Activated T-helper 9 cell treated with anti-CD3 and anti-CD28 coated beads, Interleukin-2, amount 50 U/mL, for 16 hours (primary cell): ENCODE results near the gene GRN.
"Not testable (repeated sequence)": the region's sequence is repeated elsewhere in the genome, so short reads cannot be mapped to it uniquely, and the experiment has no call there.

Experiments used
- DNase-seq: peaks from one replicate; pipeline ENCODE4 v3.0.0-alpha.2; 2020; ENCODE audit warnings: low read depth

GRN gene

GRCh38 chr17:44383363-44383762 is 38.3 kb downstream of the GRN start:
- no peak for DNase-seq

- DNase-seq = no peak
These were observed 38.8 kb downstream of the GRN start for GRCh38 chr17:44383861-44384260.

GRCh38 chr17:44384281-44384822 is 39.2 kb downstream of the GRN start:
- no peak for DNase-seq

DNA sequence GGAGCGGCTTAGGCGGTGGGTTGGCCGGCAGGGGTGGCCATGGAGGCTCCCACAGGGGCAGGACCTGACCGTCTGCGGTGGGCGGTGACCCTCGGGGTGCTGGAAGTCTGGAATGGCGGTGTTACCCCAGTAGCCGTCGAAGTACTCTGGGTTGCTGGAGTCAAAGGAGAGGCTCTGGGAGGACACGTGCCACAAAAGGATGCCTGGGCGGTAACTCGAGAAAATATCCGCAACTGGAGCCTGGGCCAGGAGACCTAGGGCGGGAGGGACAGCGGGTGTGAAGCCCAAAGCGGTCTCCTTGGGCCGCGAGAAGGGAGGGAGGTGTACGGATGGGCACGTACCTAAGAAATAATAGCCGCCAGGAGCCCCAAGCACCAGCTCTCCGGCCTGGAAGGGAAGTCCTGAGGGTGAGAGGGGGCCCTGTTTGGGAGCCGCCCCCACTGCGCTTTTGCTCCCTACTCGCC is 39.8 kb downstream of the GRN start:
- DNase-seq = no peak

GRCh38 chr17:44385287-44386181 is 40.4 kb downstream of the GRN start:
- DNase-seq = peak; percentile 75

DNA sequence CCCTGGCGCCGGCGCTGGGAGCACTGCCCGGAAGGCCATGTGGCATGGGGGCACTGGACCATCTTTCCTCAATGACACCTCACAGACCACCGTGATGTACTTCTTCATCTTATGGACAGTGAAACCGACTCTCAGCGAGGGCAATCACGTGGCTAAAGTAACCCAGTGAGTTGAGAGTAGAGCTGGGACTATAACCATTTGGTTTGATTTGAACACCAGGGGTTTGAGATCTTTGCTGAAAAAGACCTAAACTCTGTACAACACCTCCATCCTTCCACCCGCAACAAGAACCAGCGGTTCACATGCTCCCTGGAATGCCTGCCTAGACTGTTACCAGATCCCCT is 41.1 kb downstream of the GRN start:
- no peak for DNase-seq

- no peak for DNase-seq
These were observed 42.7 kb downstream of the GRN start for GRCh38 chr17:44387804-44388203.

DNA sequence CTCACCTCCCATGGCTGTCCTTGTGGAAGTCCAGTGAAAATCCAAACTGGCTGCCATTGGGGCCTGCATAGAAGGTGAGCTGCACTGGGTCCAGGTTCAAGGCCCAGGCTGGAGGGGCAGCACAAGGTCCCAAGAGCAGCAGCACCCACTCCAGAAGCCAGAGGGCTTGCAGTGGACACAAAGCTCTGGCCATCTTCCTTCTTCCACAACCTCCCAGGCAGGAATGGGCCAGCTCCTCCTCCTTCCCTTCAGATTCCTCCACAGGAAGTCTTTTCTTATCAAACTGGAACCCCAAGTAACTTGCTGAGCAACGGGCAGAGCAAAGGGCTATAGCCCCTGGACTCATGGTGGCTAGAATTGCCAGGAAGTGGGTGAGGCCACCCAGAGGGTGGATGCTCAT is 44.2 kb downstream of the GRN start, which contains the start of gene ITGA2B:
Gene ITGA2B, minus strand, starts transcription at position 369 of the 400 bp plus-strand sequence. Its CDS starts 176 bp downstream, at position 193.
- no peak for DNase-seq

DNA sequence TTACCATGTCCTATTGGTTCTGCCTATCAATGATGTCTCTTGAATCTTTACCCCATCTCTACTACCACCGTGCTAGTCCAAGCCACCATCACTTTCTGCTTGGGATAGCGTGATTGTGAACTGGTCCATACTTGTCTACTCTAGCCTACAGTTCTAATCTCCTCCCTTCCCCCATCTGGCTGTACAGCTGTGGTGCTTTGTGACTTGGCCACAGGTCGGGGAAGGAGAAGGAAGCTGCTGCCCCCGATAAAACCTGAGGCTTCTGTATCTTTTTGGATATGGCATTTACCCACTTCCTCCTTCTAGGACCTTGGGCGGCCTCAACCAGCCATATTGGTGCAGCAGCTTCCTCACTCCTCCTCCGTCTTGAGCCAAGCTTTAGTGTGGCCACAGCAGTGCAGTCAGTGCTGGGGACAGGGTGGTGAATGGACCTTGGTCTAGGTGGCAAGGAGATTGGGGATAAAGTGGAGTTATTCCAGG is 44.7 kb downstream of the GRN start:
- DNase-seq = no peak

DNA sequence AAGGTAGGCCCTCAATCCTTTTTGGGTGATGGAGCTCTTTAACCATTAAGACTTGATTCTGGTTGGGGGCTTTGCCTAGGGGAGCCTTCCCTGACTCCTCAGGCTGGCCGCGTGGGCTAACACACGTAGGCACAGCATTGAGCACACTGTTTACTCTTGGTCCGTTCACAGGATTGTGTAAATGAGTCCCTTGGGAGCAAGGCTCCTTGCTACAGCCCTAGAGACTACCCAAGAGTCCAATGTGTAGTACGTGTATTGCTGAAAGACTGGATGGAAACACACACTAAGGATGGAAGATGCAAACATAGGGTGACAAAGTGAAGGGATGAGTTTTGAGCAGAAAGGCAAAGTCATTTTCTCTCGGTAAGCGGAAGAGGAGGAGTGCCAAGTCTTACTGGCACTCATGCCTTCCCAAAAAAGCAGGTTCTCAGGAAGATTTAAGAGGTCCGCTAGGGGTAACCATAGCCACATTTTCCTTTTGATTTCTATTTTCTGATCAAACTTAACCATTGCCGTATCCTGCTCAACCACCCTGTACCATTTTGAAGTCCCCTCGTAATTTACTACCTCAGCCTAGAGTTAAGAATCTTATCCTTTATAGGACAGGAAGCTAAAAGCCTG is 45.3 kb downstream of the GRN start:
- no peak for DNase-seq

DNA sequence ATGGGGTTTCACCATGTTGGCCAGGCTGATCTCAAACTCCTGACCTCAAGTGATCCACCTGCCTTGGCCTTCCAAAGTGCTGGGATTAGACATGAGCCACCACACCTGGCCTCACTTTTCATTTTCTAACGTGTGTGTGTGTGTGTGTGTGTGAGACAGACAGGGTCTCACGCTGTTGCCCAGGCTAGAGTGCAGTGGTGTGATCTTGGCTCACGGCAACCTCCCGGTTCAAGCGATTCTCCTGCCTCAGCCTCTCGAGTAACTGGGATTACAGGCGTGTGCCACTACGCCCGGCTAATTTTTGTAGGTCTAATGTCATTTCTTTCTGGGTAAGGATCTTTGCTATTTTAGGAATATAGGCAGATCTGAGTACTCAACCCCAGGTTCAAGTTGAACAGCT is 49.0 kb downstream of the GRN start:
- not testable (repeated sequence) for DNase-seq

DNA sequence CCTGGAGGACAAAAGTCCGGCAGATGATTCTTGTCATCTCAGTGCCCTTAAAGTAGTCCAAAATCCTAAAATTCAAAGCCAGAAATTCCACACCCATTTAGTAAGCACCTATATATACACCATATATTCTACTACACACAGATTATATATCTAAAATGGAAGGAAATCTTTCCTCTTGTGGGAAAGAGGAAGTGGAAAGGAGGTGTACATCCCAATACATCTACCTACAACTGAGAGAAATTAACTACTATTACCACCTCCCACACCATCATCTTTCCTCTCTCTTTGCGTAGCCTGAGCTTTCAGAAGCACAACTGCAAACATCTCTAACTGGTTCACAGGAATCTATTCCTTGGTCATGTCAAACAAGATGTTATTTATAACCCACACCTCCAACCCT is 49.7 kb downstream of the GRN start:
- no peak for DNase-seq

GRCh38 chr17:44396946-44397345 is 51.8 kb downstream of the GRN start:
- DNase-seq = no peak

GRCh38 chr17:44397479-44398440 is 52.7 kb downstream of the GRN start:
- no peak for DNase-seq

DNA sequence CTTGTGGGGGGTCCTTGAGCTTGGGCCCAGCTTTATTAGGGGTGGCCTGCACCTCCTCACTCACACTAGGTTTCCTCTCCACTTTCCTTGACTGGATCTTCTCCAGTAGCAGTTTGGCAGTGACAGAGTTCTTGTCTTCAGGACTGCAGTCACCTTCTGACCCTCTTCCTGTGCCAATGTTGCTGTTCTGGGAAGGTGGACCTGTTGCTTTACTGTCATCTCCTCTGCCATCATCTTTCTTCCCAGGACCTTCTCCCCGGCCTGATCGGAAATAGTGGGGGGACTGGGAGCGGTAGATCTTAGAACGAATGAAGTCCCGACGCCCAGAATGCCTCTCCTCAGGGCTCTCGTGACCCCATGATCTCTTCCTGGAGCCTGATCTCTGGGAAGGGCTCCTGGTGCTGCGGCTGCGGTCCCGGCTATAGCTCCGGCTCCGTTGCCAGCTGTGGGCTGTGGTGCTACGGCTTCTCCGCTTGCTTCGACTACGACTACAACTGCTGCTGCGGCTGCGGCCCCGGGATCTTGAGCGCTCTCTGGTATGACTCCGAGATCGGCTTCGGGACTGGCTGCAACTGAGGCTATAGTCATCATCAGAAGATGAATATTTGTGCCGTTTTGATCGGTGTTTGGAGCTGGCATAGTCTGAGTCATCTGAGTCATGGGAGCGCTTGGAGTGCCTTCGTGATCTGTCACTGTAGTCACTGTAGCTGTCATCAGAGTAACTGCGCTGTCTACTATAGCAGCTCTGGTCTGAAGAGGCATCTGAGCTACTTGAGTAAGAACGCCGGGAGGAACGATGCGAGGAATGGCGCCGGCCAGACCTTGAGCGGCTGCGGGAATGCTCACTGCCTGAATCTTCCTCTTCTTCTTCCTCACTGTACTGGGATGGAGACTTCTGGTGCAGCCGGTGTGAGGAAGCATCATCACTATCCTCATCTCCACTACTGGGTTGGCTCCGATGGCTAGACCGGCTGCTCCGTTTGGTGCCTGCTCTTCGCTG is 53.9 kb downstream of the GRN start:
- no peak for DNase-seq

DNA sequence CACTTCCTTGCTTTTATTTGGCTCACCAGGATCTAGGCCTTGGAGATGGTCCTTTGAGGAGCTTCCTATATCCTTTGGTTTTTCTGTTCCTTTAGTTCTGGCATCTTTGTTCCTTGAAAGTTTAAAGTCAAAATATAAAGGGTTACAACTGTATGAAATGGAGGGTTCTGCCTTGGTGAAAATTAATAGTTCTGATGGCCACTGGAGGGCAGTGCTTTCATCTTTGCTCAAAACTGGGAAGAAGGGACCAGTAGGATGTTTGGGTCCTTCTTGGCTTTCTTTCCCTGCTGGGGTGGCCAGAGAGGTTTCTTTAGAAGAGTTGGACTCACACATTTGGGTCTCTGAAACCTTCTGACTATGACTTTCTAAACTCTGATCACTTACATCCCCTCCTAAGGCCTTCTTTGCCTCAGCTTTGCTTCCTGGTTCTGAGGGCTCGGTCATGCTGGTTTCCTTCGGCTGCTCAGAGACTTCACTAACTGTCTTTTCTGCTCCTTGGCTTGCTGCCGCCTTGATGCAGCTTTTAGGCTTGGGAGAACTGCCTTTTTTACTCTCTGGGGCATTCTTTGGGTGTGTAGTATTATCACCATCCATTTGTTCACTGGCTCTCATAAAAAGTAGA is 55.2 kb downstream of the GRN start:
- no peak for DNase-seq
